Endothelial cell of umbilical vein (primary cell): ENCODE results near the gene SLC26A3. TPM values are rescaled to one million over a fixed set of nuclear protein-coding genes. Genes with fewer than 3 reads are reported as not detected.

Experiments
- BruUV-seq: library from RNA; stranded (reverse); fragments of 400-500 nt; replicated peaks from 2 replicates; lab custom pipeline; 2021; lab: Mats Ljungman, UMichigan
- CTCF ChIA-PET: fragments of 300-600, 350-600 bp; sonication (Branson Sonifier 250); formaldehyde crosslinking; loops from one replicate; lab custom pipeline; 2021; ENCODE audit warnings: antibody characterized with exemption, inconsistent platforms; lab: Charles Lee
- POLR2A ChIA-PET: fragments of 300-600, 350-600 bp; sonication (Branson Sonifier 250); formaldehyde crosslinking; loops from one replicate; lab custom pipeline; 2021; ENCODE audit warnings: antibody characterized with exemption, inconsistent platforms; lab: Charles Lee
- DNase-seq: peaks from one replicate; pipeline ENCODE4 v3.0.0-alpha.2; 2011; ENCODE audit warnings: low read depth, low spot score
- FAIRE-seq: peaks from 2 replicates; lab custom pipeline; 2011; peaks lifted over from hg19 to GRCh38; lab: Jason Lieb, UNC
- H2AFZ ChIP-seq: 2 replicates; pipeline ENCODE4 v1.6.0; 2012; ENCODE audit warnings: low read depth, low read length, control low read depth, inconsistent platforms
- H3K27ac ChIP-seq: 2 replicates; pipeline ENCODE4 v1.5.1; 2011; ENCODE audit warnings: low read depth, mild to moderate bottlenecking, control low read depth, low read length, moderate library complexity; ENCODE audit not compliant: insufficient read depth
- H3K27me3 ChIP-seq, 2 experiments: 2 replicates each; pipeline versions ENCODE4 v1.6.0 to v1.6.1; 2011; ENCODE audit warnings: low read length in 2 of 2, mixed read lengths in 1 of 2; ENCODE audit not compliant: control insufficient read depth in 2 of 2, insufficient read depth in 2 of 2
- H3K36me3 ChIP-seq, 2 experiments: 2 replicates in 1 of 2; 3 replicates in 1 of 2; pipeline ENCODE4 v1.5.1; 2011; ENCODE audit warnings: low read length in 2 of 2, mild to moderate bottlenecking in 1 of 2, moderate library complexity in 1 of 2; ENCODE audit not compliant: control insufficient read depth in 2 of 2, insufficient read depth in 2 of 2; ENCODE audit errors: extremely low read depth in 1 of 2
- H3K4me1 ChIP-seq: 3 replicates; pipeline ENCODE4 v1.5.1; 2011; ENCODE audit warnings: mild to moderate bottlenecking, low read length; ENCODE audit not compliant: control insufficient read depth, insufficient read depth; ENCODE audit errors: extremely low read depth
- H3K4me2 ChIP-seq: 2 replicates; pipeline ENCODE4 v1.6.1; 2011; ENCODE audit warnings: low read length, control low read depth, mixed read lengths; ENCODE audit not compliant: insufficient read depth
- H3K4me3 ChIP-seq, 3 experiments: fragments of 200-600 bp in 1 of 3; sonication (generic), shearing (Covaris generic) in 1 of 3; replicated peaks in 1 of 3; 2 replicates each; pipeline ENCODE4 v1.5.1; 2011 to 2016; ENCODE audit warnings: control low read depth in 3 of 3, low read length in 3 of 3, mild to moderate bottlenecking in 2 of 3, inconsistent platforms in 1 of 3, low read depth in 1 of 3, moderate library complexity in 1 of 3; ENCODE audit not compliant: insufficient read depth in 1 of 3
- H3K79me2 ChIP-seq: 2 replicates; pipeline ENCODE4 v1.6.0; 2012; ENCODE audit warnings: low read length, inconsistent platforms; ENCODE audit not compliant: control insufficient read depth, insufficient read depth
- H3K9ac ChIP-seq: replicated peaks from 2 replicates; pipeline ENCODE3; 2011; ENCODE audit warnings: low read length, control low read depth; ENCODE audit not compliant: insufficient read depth; ENCODE audit errors: extremely low read depth
- H3K9me1 ChIP-seq: replicated peaks from 3 replicates; pipeline ENCODE4 v1.6.0; 2011; ENCODE audit warnings: mild to moderate bottlenecking, low read length; ENCODE audit not compliant: control insufficient read depth, insufficient read depth; ENCODE audit errors: extremely low read depth
- H3K9me3 ChIP-seq: replicated peaks from 2 replicates; pipeline ENCODE4 v1.5.1; 2012; ENCODE audit warnings: low read length, inconsistent platforms; ENCODE audit not compliant: control insufficient read depth, insufficient read depth
- H4K20me1 ChIP-seq: replicated peaks from 2 replicates; pipeline ENCODE3; 2011; ENCODE audit warnings: mild to moderate bottlenecking, low read length; ENCODE audit not compliant: control insufficient read depth, insufficient read depth; ENCODE audit errors: extremely low read depth
- EZH2 ChIP-seq: IDR thresholded peaks from 2 replicates; pipeline ENCODE4 v1.6.1; 2012; ENCODE audit warnings: borderline replicate concordance, low read depth, mild to moderate bottlenecking, moderate library complexity, low read length, inconsistent platforms; ENCODE audit not compliant: severe bottlenecking
- FOS ChIP-seq: IDR thresholded peaks from 2 replicates; pipeline ENCODE4 v1.6.1; 2011; ENCODE audit warnings: mild to moderate bottlenecking, low read length, moderate library complexity, borderline replicate concordance; ENCODE audit not compliant: insufficient read depth
- GATA2 ChIP-seq: IDR thresholded peaks from 2 replicates; pipeline ENCODE4 v1.7.0; 2011; ENCODE audit warnings: low read depth, mild to moderate bottlenecking, moderate library complexity, mixed read lengths, low read length; ENCODE audit not compliant: insufficient read length, insufficient read depth
- JUN ChIP-seq: IDR thresholded peaks from 2 replicates; pipeline ENCODE4 v1.6.1; 2011; ENCODE audit warnings: borderline replicate concordance, low read depth; ENCODE audit not compliant: insufficient read length, insufficient read depth
- MYC ChIP-seq: IDR thresholded peaks from one replicate; pipeline ENCODE4 v1.6.1; 2011; ENCODE audit warnings: mild to moderate bottlenecking, low read depth, low read length
- POLR2A ChIP-seq: IDR thresholded peaks from 2 replicates; pipeline ENCODE4 v1.6.1; 2012; ENCODE audit warnings: low read depth, mild to moderate bottlenecking, control low read depth, low read length
- POLR2AphosphoS5 ChIP-seq: IDR thresholded peaks from 2 replicates; pipeline ENCODE4 v1.6.1; 2012; ENCODE audit warnings: low read depth, mild to moderate bottlenecking, control low read depth, low read length, moderate library complexity; ENCODE audit not compliant: insufficient read depth
- dilution Hi-C: fragments of 300-500 bp; cut with MboI; formaldehyde crosslinking; loops from one replicate; pipeline ENCODE4 v1.15.0; 2019; ENCODE audit warnings: low sequenced_read_pairs; ENCODE audit not compliant: extremely low pct_ligation_motif_present
- intact Hi-C: fragments of 100-400 bp; cut with micrococcal nuclease; formaldehyde crosslinking; loops from one replicate; pipeline ENCODE4 v1.10.0; 2022
- polyA plus RNA-seq, 4 experiments: library from polyadenylated mRNA; depleted of rRNA in 3 of 4; stranded (reverse) in 3 of 4; unstranded in 1 of 4; fragments of >200 nt; gene quantifications; 2 replicates each; pipeline versions ENCODE4 v1.2.1 to v1.2.3, GENCODE V29; 2011 to 2012; ENCODE audit warnings: missing spikeins in 1 of 4
- total RNA-seq: library from RNA; stranded (reverse); gene quantifications from 2 replicates; pipeline ENCODE4 v1.2.3, GENCODE V29; 2021
- TF ChIP-seq, protein P1 (sequence below), 2 donors: IDR thresholded peaks; 1 replicate in 1 of 2; 2 replicates in 1 of 2; pipeline ENCODE4 v1.5.1; 2011; ENCODE audit warnings: low read length in 2 of 2, mild to moderate bottlenecking in 2 of 2, moderate library complexity in 2 of 2, control low read depth in 1 of 2, inconsistent platforms in 1 of 2, low read depth in 1 of 2; ENCODE audit not compliant: insufficient read depth in 1 of 2; ENCODE audit errors: extremely low read depth in 1 of 2
- TF ChIP-seq, protein P2 (sequence below): IDR thresholded peaks from 2 replicates; pipeline ENCODE4 v1.6.1; 2011; ENCODE audit not compliant: insufficient read depth, insufficient read length

SLC26A3 gene
- total and polyA plus RNA-seq, 2 donors (not counting 3 experiments of a cell fraction or from before 2014, with no cell fraction given) = not detected

DNA sequence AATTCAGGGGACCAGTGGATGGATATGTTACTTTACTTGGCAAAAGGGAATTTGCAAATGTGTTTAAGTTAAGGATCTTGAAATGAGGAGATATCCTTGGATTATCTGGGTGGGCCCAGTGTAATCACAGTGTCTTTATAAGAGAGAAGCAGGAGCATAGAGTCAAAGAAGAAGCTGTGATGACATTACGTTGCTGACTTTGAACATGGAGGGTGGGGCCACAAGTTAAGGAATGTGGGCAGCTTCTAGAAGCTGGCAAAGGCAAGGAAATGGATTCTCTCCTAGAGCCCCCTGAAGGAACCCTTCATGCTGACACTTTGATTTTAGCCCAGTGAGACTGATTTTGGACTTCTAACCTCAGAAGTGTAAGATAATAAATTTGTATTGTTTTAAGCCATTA is 21.8 kb upstream of the SLC26A3 start:
- POLR2A ChIA-PET = no interaction called here
- intact Hi-C loops = no loop called here
- Histone ChIP-seq H3K9ac (no peak overlapping the region), H3K4me2 (no peak overlapping the region), H3K9me3 (no peaks in the 10 kb centered on the region), H3K27ac (no peak overlapping the region), H2AFZ (no peak overlapping the region), H4K20me1 (no peaks in the 10 kb centered on the region), H3K27me3 (peaks cover 6 to 7% of the 10 kb centered on the region in 2 experiments), H3K79me2 (no peaks in the 10 kb centered on the region), H3K36me3 (no peaks in the 10 kb centered on the region), H3K4me1 (no peaks in the 10 kb centered on the region), H3K4me3 (no peak overlapping the region), H3K9me1 (no peaks in the 10 kb centered on the region)
- DNase-seq (no peak), FAIRE-seq (no peak)
- dilution Hi-C loops = no loop called here
- TF ChIP-seq, protein P1, sequence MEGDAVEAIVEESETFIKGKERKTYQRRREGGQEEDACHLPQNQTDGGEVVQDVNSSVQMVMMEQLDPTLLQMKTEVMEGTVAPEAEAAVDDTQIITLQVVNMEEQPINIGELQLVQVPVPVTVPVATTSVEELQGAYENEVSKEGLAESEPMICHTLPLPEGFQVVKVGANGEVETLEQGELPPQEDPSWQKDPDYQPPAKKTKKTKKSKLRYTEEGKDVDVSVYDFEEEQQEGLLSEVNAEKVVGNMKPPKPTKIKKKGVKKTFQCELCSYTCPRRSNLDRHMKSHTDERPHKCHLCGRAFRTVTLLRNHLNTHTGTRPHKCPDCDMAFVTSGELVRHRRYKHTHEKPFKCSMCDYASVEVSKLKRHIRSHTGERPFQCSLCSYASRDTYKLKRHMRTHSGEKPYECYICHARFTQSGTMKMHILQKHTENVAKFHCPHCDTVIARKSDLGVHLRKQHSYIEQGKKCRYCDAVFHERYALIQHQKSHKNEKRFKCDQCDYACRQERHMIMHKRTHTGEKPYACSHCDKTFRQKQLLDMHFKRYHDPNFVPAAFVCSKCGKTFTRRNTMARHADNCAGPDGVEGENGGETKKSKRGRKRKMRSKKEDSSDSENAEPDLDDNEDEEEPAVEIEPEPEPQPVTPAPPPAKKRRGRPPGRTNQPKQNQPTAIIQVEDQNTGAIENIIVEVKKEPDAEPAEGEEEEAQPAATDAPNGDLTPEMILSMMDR (IDR thresholded peaks at IDR 0.05; ENCODE audit: extremely low read depth in 1 of 2, insufficient read depth in 1 of 2, low read depth in 1 of 2, low read length in 2 of 2) = no peak
- TF ChIP-seq POLR2A = no peak
- TF ChIP-seq, protein P2, sequence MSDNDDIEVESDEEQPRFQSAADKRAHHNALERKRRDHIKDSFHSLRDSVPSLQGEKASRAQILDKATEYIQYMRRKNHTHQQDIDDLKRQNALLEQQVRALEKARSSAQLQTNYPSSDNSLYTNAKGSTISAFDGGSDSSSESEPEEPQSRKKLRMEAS = no peak
- no TSS peak for BruUV-seq
- CTCF ChIA-PET = no interaction called here

DNA sequence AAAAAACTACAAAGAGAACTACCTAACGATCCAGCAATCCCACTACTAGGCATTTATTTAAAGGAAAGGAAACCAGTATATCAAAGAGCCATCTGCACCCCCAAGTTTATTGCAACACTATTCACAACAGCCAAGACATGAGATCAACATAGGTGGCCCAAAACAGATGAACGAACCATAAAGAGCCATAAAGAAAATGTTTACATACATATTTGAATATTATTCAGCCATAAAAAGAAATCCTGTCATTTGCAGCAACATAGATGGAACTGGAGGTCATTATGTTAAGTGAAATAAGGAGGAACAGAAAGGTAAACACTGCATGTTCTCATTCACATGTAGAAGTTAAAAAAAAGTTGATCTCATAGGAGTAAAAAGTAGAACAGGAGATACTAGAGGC is 15.6 kb upstream of the SLC26A3 start:
- peaks cover 7 to 20% of the 10 kb centered on the region in 2 experiments for H3K27me3 ChIP-seq
- TF ChIP-seq, protein P1 (IDR thresholded peaks at IDR 0.05; ENCODE audit: extremely low read depth in 1 of 2, insufficient read depth in 1 of 2, low read depth in 1 of 2, low read length in 2 of 2) = no peak
- TF ChIP-seq POLR2AphosphoS5 (no peak), EZH2 (no peak), JUN (no peak), GATA2 (no peak), MYC (no peak), FOS (no peak), POLR2A (no peak)
- TF ChIP-seq, protein P2 = no peak
- H4K20me1 ChIP-seq = no peaks in the 10 kb centered on the region
- no peaks in the 10 kb centered on the region for H3K9me1 ChIP-seq
- no peak overlapping the region for H3K9ac ChIP-seq
- H3K4me2 ChIP-seq = no peak overlapping the region
- no peak for FAIRE-seq
- intact Hi-C loops = no loop called here
- POLR2A ChIA-PET = no interaction called here
- CTCF ChIA-PET = interaction anchor here (0.5 to 1.2 kb wide), 3 partner anchors 56 to 433 kb away, joined by 3 to 5 read pairs (median 4); no protein-coding TSS in a partner anchor
- no peaks in the 10 kb centered on the region for H3K9me3 ChIP-seq
- no peak overlapping the region for H3K4me3 ChIP-seq
- BruUV-seq = no TSS peak
- DNase-seq = no peak
- no peaks in the 10 kb centered on the region for H3K79me2 ChIP-seq
- no peak overlapping the region for H2AFZ ChIP-seq
- no peak overlapping the region for H3K27ac ChIP-seq
- no peaks in the 10 kb centered on the region for H3K4me1 ChIP-seq
- H3K36me3 ChIP-seq = no peaks in the 10 kb centered on the region
- dilution Hi-C loops = no loop called here
